ENCODE data around the gene NSMCE4A.

GRCh38 chr10:121959671-121960070 lies 15.3 kb downstream of the NSMCE4A start:
- TF ChIP-seq CTCF (IDR thresholded peaks at IDR 0.05; ENCODE audit: poor library complexity, severe bottlenecking) (no peak), POLR2AphosphoS5 (IDR thresholded peaks at IDR 0.05) (no peak), RAD21 (conservative IDR thresholded peaks at IDR 0.05) (no peak), TAF1 (IDR thresholded peaks at IDR 0.05; ENCODE audit: low read depth) (no peak), MXI1 (conservative IDR thresholded peaks at IDR 0.05; ENCODE audit: poor library complexity, severe bottlenecking) (no peak), EZH2 (IDR thresholded peaks at IDR 0.05; ENCODE audit: borderline replicate concordance, insufficient read depth, low read length, poor library complexity, severe bottlenecking) (no peak), EP300 (conservative IDR thresholded peaks at IDR 0.05; ENCODE audit: poor library complexity, severe bottlenecking) (no peak)
- TF ChIP-seq, protein P1, sequence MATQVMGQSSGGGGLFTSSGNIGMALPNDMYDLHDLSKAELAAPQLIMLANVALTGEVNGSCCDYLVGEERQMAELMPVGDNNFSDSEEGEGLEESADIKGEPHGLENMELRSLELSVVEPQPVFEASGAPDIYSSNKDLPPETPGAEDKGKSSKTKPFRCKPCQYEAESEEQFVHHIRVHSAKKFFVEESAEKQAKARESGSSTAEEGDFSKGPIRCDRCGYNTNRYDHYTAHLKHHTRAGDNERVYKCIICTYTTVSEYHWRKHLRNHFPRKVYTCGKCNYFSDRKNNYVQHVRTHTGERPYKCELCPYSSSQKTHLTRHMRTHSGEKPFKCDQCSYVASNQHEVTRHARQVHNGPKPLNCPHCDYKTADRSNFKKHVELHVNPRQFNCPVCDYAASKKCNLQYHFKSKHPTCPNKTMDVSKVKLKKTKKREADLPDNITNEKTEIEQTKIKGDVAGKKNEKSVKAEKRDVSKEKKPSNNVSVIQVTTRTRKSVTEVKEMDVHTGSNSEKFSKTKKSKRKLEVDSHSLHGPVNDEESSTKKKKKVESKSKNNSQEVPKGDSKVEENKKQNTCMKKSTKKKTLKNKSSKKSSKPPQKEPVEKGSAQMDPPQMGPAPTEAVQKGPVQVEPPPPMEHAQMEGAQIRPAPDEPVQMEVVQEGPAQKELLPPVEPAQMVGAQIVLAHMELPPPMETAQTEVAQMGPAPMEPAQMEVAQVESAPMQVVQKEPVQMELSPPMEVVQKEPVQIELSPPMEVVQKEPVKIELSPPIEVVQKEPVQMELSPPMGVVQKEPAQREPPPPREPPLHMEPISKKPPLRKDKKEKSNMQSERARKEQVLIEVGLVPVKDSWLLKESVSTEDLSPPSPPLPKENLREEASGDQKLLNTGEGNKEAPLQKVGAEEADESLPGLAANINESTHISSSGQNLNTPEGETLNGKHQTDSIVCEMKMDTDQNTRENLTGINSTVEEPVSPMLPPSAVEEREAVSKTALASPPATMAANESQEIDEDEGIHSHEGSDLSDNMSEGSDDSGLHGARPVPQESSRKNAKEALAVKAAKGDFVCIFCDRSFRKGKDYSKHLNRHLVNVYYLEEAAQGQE (IDR thresholded peaks at IDR 0.05; ENCODE audit: borderline replicate concordance): no peak
